ENCODE results near the gene GZMH. TPM values are rescaled to one million over a fixed set of nuclear protein-coding genes. Genes with fewer than 3 reads are reported as not detected.
"Not testable (repeated sequence)": the region's sequence is repeated elsewhere in the genome, so short reads cannot be mapped to it uniquely, and the experiment has no call there.

GZMH gene, protein sequence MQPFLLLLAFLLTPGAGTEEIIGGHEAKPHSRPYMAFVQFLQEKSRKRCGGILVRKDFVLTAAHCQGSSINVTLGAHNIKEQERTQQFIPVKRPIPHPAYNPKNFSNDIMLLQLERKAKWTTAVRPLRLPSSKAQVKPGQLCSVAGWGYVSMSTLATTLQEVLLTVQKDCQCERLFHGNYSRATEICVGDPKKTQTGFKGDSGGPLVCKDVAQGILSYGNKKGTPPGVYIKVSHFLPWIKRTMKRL
- total RNA-seq, result 1 to 10 TPM in 1 of 2 donors, not detected in 1; 1.9 TPM
- 1 to 10 TPM in 1 of 2 donors, not detected in 1; 2.6 TPM for polyA plus RNA-seq
- long read RNA-seq, donor 1, partial matches to known transcripts, result 0 of 2 reads
- long read RNA-seq, donor 1, other reads (novel, unspliced or antisense), result 1 of 2 reads
- long read RNA-seq, donor 2, partial matches to known transcripts, result 0 of 1 reads
- long read RNA-seq, donor 2, other reads (novel, unspliced or antisense), result 0 of 1 reads

GRCh38 chr14:24609655-24610344 is at the start of gene GZMH:
Gene GZMH, minus strand, starts transcription at chr14:24609685. Its CDS starts 72 bp downstream, at chr14:24609613.
- no peak for ATAC-seq (ENCODE audit: low FRiP score)
- intact Hi-C loops (cut with DNase I), result no loop called here
- peaks cover 1% of the 10 kb centered on the region for H3K9me3 ChIP-seq (ENCODE audit: control insufficient read depth, low read length)

DNA sequence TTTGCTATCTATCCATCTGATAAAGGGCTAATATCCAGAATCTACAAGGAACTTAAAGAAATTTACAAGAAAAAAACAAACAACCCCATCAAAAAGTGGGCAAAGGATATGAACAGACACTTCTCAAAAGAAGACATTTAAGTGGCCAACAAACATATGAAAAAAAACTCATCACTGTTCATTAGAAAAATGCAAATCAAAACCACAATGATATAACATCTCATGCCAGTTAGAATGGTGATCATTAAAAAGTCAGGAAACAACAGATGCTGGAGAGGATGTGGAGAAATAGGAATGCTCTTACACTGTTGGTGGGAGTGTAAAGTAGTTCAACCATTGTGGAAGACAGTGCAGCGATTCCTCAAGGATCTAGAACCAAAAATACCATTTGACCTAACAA is 38.9 kb upstream of the GZMH start:
- H3K4me3 ChIP-seq (ENCODE audit: low read length in 2 of 2); H3K36me3 ChIP-seq (ENCODE audit: control insufficient read depth in 1 of 2, insufficient read depth in 2 of 2, low read length in 1 of 2): not testable (repeated sequence)
- WGBS, 2 donors, result 54 to 64% methylated on average over 1 of the region's 1 CpG

More at GRCh38 chr14:24609655-24610344, at the start of gene GZMH:
- H3K4me1 ChIP-seq (ENCODE audit: control insufficient read depth in 1 of 2, insufficient read depth in 2 of 2, low read length in 2 of 2), result no peaks in the 10 kb centered on the region
- H3K36me3 ChIP-seq (ENCODE audit: control insufficient read depth in 1 of 2, insufficient read depth in 2 of 2, low read length in 1 of 2), result no peaks in the 10 kb centered on the region
- WGBS, 2 donors, result 77 to 80% methylated on average over 2 of the region's 2 CpGs
- DNase-seq, result no peak
- no peaks in the 10 kb centered on the region for H3K27me3 ChIP-seq (ENCODE audit: control insufficient read depth in 1 of 2, insufficient read depth in 2 of 2, low read length in 1 of 2)
- H3K4me3 ChIP-seq (ENCODE audit: low read length in 2 of 2), result no peak within 1 kb of the TSS
- H3K27ac ChIP-seq (ENCODE audit: low read depth in 1 of 2, low read length in 2 of 2), result no peak within 1 kb of the TSS

DNA sequence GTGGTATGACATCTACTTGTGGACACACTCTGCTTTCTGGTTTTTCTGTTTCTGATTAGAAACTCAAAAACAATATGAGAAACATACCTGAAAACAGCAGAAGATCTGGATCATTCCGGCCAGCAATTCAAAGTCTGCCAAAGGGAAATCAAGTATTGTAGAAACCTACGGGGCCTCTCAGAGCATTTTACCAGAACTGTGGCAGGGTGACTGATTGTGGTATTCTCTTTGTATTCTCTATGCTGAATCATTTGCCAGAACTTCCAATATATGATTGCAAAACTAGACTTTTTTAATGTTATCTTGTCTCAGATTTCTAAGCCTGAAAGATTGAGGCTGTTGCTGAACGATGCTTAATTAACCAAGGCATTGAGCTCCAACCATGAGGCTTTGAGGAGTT is 30.4 kb upstream of the GZMH start:
- Histone ChIP-seq H3K27me3 (ENCODE audit: control insufficient read depth in 1 of 2, insufficient read depth in 2 of 2, low read length in 1 of 2) (no peaks in the 10 kb centered on the region), H3K4me1 (ENCODE audit: control insufficient read depth in 1 of 2, insufficient read depth in 2 of 2, low read length in 2 of 2) (no peaks in the 10 kb centered on the region), H3K27ac (ENCODE audit: low read depth in 1 of 2, low read length in 2 of 2) (no peak overlapping the region), H3K4me3 (ENCODE audit: low read length in 2 of 2) (no peak overlapping the region), H3K36me3 (ENCODE audit: control insufficient read depth in 1 of 2, insufficient read depth in 2 of 2, low read length in 1 of 2) (no peaks in the 10 kb centered on the region), H3K9me3 (ENCODE audit: control insufficient read depth, low read length) (no peaks in the 10 kb centered on the region)
- WGBS, 2 donors, result 50 to 51% methylated on average over 3 of the region's 3 CpGs
- DNase-seq, result no peak
- no peak for ATAC-seq (ENCODE audit: low FRiP score)
- intact Hi-C loops (cut with DNase I), result no loop called here

More for the DNA sequence above, 38.9 kb upstream of the GZMH start:
- DNase-seq; intact Hi-C loops (cut with DNase I); H3K9me3 ChIP-seq (ENCODE audit: control insufficient read depth, low read length); H3K27ac ChIP-seq (ENCODE audit: low read depth in 1 of 2, low read length in 2 of 2); ATAC-seq (ENCODE audit: low FRiP score); H3K4me1 ChIP-seq (ENCODE audit: control insufficient read depth in 1 of 2, insufficient read depth in 2 of 2, low read length in 2 of 2); H3K27me3 ChIP-seq (ENCODE audit: control insufficient read depth in 1 of 2, insufficient read depth in 2 of 2, low read length in 1 of 2): not testable (repeated sequence)

DNA sequence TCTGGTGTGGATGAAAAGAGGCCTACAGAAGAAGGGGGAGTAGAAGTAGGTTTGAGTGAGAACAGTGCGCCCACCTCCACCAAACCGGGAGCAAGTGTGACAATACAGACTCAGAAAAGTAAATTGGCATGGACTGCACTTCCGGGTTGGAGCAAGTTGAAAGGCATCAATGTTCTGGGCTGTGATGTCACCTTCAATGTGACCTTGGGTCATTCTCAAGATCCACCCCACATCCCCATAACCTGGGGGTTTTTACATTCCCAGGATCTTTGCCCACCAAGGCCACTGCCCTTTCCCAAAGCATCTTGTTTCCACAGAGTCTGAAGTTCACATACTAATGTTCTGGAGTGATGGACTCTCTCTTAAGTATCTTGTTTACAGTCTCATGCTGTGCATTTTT is 29.8 kb upstream of the GZMH start:
- H3K9me3 ChIP-seq (ENCODE audit: control insufficient read depth, low read length), result no peaks in the 10 kb centered on the region
- DNase-seq, result no peak
- WGBS, 2 donors, result 89 to 95% methylated on average over 3 of the region's 3 CpGs
- H3K4me1 ChIP-seq (ENCODE audit: control insufficient read depth in 1 of 2, insufficient read depth in 2 of 2, low read length in 2 of 2), result no peaks in the 10 kb centered on the region
- H3K36me3 ChIP-seq (ENCODE audit: control insufficient read depth in 1 of 2, insufficient read depth in 2 of 2, low read length in 1 of 2), result no peaks in the 10 kb centered on the region
- no peak for ATAC-seq (ENCODE audit: low FRiP score)
- H3K4me3 ChIP-seq (ENCODE audit: low read length in 2 of 2), result no peak overlapping the region
- no peaks in the 10 kb centered on the region for H3K27me3 ChIP-seq (ENCODE audit: control insufficient read depth in 1 of 2, insufficient read depth in 2 of 2, low read length in 1 of 2)
- intact Hi-C loops (cut with DNase I), result no loop called here
- H3K27ac ChIP-seq (ENCODE audit: low read depth in 1 of 2, low read length in 2 of 2), result no peak overlapping the region

DNA sequence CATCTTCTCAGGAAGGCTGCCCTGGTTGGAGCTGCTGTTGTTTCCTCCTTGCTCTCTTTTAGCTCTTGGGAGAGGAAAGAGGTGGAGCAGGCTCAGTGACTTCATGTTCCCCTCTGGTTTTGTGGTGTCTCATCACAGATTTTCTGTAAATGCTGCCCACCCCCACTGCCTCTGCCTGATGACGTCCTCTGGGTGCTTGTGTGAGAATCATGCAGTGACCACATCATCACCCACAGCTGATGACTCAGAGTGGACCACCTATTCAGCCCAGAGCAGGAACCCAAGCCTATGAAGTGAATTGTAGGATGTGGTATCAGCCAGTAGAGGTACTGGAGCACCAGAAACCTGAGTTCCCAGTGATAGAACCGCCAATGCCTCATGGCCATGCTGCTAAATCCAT is 24.7 kb upstream of the GZMH start, which contains the start of gene GZMB:
Gene GZMB (minus strand): TSS at position 33 of the 400 bp plus-strand sequence. CDS start 30 bp downstream, at position 3.
- ATAC-seq (ENCODE audit: low FRiP score), result no peak
- Histone ChIP-seq H3K27me3 (ENCODE audit: control insufficient read depth in 1 of 2, insufficient read depth in 2 of 2, low read length in 1 of 2) (no peaks in the 10 kb centered on the region), H3K27ac (ENCODE audit: low read depth in 1 of 2, low read length in 2 of 2) (no peak within 1 kb of the TSS), H3K36me3 (ENCODE audit: control insufficient read depth in 1 of 2, insufficient read depth in 2 of 2, low read length in 1 of 2) (no peaks in the 10 kb centered on the region), H3K4me3 (ENCODE audit: low read length in 2 of 2) (no peak within 1 kb of the TSS), H3K9me3 (ENCODE audit: control insufficient read depth, low read length) (no peaks in the 10 kb centered on the region), H3K4me1 (ENCODE audit: control insufficient read depth in 1 of 2, insufficient read depth in 2 of 2, low read length in 2 of 2) (no peaks in the 10 kb centered on the region)
- intact Hi-C loops (cut with DNase I), result no loop called here
- WGBS, 2 donors, result 60 to 68% methylated on average over 2 of the region's 2 CpGs
- DNase-seq, result peak in 1 of 2 donors; percentile 46

DNA sequence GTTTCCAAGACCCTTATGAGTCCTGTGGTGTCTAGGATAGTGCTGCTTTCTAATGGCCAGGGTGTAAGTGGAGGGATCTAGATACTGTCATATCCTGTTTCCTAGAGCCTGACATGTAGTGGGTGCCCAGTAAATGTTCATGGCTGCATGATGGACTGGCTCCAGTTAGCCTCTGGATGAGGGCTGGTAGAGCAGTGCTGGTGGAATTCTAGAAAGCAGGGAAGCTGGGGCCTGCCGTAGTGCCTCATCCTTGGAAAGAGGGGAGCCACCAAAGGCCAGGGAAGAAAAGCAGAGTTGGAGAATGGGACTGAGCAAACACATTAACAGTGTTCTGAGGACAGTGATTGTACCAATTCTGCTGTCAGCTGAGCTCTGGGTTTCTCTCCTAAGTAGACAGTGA is 23.9 kb upstream of the GZMH start:
- intact Hi-C loops (cut with DNase I), result no loop called here
- ATAC-seq (ENCODE audit: low FRiP score), result no peak
- Histone ChIP-seq H3K27ac (ENCODE audit: low read depth in 1 of 2, low read length in 2 of 2) (no peak overlapping the region), H3K36me3 (ENCODE audit: control insufficient read depth in 1 of 2, insufficient read depth in 2 of 2, low read length in 1 of 2) (no peaks in the 10 kb centered on the region), H3K4me1 (ENCODE audit: control insufficient read depth in 1 of 2, insufficient read depth in 2 of 2, low read length in 2 of 2) (no peaks in the 10 kb centered on the region), H3K9me3 (ENCODE audit: control insufficient read depth, low read length) (no peaks in the 10 kb centered on the region), H3K4me3 (ENCODE audit: low read length in 2 of 2) (no peak overlapping the region), H3K27me3 (ENCODE audit: control insufficient read depth in 1 of 2, insufficient read depth in 2 of 2, low read length in 1 of 2) (no peaks in the 10 kb centered on the region)
- WGBS, 2 donors, result 77 to 81% methylated on average over 1 of the region's 1 CpG
- DNase-seq, result no peak

GRCh38 chr14:24632761-24633160 is 23.3 kb upstream of the GZMH start:
- intact Hi-C loops (cut with DNase I), result no loop called here
- Histone ChIP-seq H3K36me3 (ENCODE audit: control insufficient read depth in 1 of 2, insufficient read depth in 2 of 2, low read length in 1 of 2) (no peaks in the 10 kb centered on the region), H3K4me1 (ENCODE audit: control insufficient read depth in 1 of 2, insufficient read depth in 2 of 2, low read length in 2 of 2) (no peaks in the 10 kb centered on the region), H3K9me3 (ENCODE audit: control insufficient read depth, low read length) (no peaks in the 10 kb centered on the region), H3K27me3 (ENCODE audit: control insufficient read depth in 1 of 2, insufficient read depth in 2 of 2, low read length in 1 of 2) (no peaks in the 10 kb centered on the region), H3K27ac (ENCODE audit: low read depth in 1 of 2, low read length in 2 of 2) (no peak overlapping the region), H3K4me3 (ENCODE audit: low read length in 2 of 2) (no peak overlapping the region)
- DNase-seq, result no peak
- ATAC-seq (ENCODE audit: low FRiP score), result no peak
- 63 to 70% methylated on average over 6 of the region's 6 CpGs for WGBS, 2 donors

GRCh38 chr14:24632336-24632735 is 22.9 kb upstream of the GZMH start:
- no peak for DNase-seq
- Histone ChIP-seq H3K4me1 (ENCODE audit: control insufficient read depth in 1 of 2, insufficient read depth in 2 of 2, low read length in 2 of 2) (no peaks in the 10 kb centered on the region), H3K27ac (ENCODE audit: low read depth in 1 of 2, low read length in 2 of 2) (no peak overlapping the region), H3K9me3 (ENCODE audit: control insufficient read depth, low read length) (no peaks in the 10 kb centered on the region), H3K36me3 (ENCODE audit: control insufficient read depth in 1 of 2, insufficient read depth in 2 of 2, low read length in 1 of 2) (no peaks in the 10 kb centered on the region), H3K4me3 (ENCODE audit: low read length in 2 of 2) (no peak overlapping the region), H3K27me3 (ENCODE audit: control insufficient read depth in 1 of 2, insufficient read depth in 2 of 2, low read length in 1 of 2) (no peaks in the 10 kb centered on the region)
- intact Hi-C loops (cut with DNase I), result no loop called here
- 68 to 74% methylated on average over 4 of the region's 4 CpGs for WGBS, 2 donors
- ATAC-seq (ENCODE audit: low FRiP score), result no peak
